Ovary (tissue), 9 donors: ENCODE data around the gene GMNN. TPM values are rescaled to one million over a fixed set of nuclear protein-coding genes. Genes with fewer than 3 reads are reported as not detected.

Experiments
- DNase-seq, 5 donors: peaks; one replicate each; pipeline ENCODE4 v3.0.0-alpha.2; 2019 to 2020
- H3K27ac ChIP-seq, 2 donors: fragments of 200-600 bp; one replicate each; pipeline versions ENCODE4 v1.5.1 to v1.8.0; 2019 to 2022
- H3K27me3 ChIP-seq: fragments of 200-600 bp; one replicate; pipeline ENCODE4 v1.8.0; 2022
- H3K36me3 ChIP-seq: fragments of 200-600 bp; sonication (generic); one replicate; pipeline ENCODE4 v1.5.1; 2019
- H3K4me1 ChIP-seq: one replicate; pipeline ENCODE4 v1.8.1; 2013; ENCODE audit warnings: mild to moderate bottlenecking, moderate library complexity; ENCODE audit not compliant: insufficient read depth
- H3K4me3 ChIP-seq: fragments of 200-600 bp; sonication (generic); one replicate; pipeline ENCODE4 v1.5.1; 2017
- H3K9me3 ChIP-seq, 2 donors: fragments of 200-600 bp in 1 of 2; sonication (generic) in 1 of 2; one replicate each; pipeline versions ENCODE4 v1.5.1 to v1.8.1; 2013 to 2019; ENCODE audit warnings: mild to moderate bottlenecking in 1 of 2, moderate library complexity in 1 of 2
- EP300 ChIP-seq: sonication (generic); formaldehyde crosslinking; IDR thresholded peaks from one replicate; pipeline ENCODE4 v1.6.1; 2017; ENCODE audit warnings: antibody characterized with exemption
- POLR2A ChIP-seq: fragments of 450-650 bp; IDR thresholded peaks from one replicate; pipeline ENCODE4 v1.6.1; 2017; ENCODE audit warnings: antibody characterized with exemption, mild to moderate bottlenecking, moderate library complexity
- WGBS, 3 donors: extraction: QIAGEN DNeasy Blood & Tissue Kit in 1 of 3; methylation state at CpG; one replicate each; pipeline versions ENCODE4 v1.1.5 to v1.1.7; 2013 to 2017; 5-methylcytosine and 5-hydroxymethylcytosine counted together
- intact Hi-C, 4 donors: fragments of 100-400 bp; cut with DNase I; formaldehyde crosslinking; loops; one replicate each; pipeline versions ENCODE4 v1.11.0 to v1.15.1; 2022 to 2023
- polyA plus RNA-seq, 2 donors: library from polyadenylated mRNA; stranded (reverse); fragments of 200-250 nt in 1 of 2; fragments of 350-450 nt in 1 of 2; fragmentation: Illumina TruSeq in 1 of 2; extraction: RNeasy Lipid Tissue Mini Kit (QIAGEN cat#74804) in 1 of 2; gene quantifications; one replicate each; pipeline ENCODE4 v1.2.3, GENCODE V29; 2013 to 2014
- total RNA-seq, 7 donors: library from RNA; depleted of rRNA in 2 of 7; stranded (reverse); fragments of >200 nt in 2 of 7; fragmentation: NEBNext Ultra II Directional in 3 of 7; extraction: Animal tissue kit (Norgen Biotek cat#: 25700) in 3 of 7; gene quantifications; one replicate each; pipeline versions ENCODE4 v1.1.0 to v1.2.4, GENCODE V29; 2016 to 2023
- TF ChIP-seq, protein P1 (sequence below), 3 donors: fragments of 450-650 bp in 2 of 3; fragments of 200-600 bp in 1 of 3; IDR thresholded peaks; one replicate each; pipeline versions ENCODE4 v1.5.1 to v1.8.0; 2016 to 2022; ENCODE audit warnings: antibody characterized with exemption in 3 of 3, mild to moderate bottlenecking in 1 of 3
- donor health status: DM: no; HTN: no; CAD: no; lungs with moderate emphysema.
- donor health status: DM: no; HTN: no; CAD: no.
- donor health status: Bipolar disorder and iron deficiency.
- donor health status: DM: yes; HTN: yes; CAD: no.
- donor health status: DM: no; HTN: no; CAD: no.
- donor health status: DM: yes; HTN: yes; CAD: no.

Gene GMNN
- total and polyA plus RNA-seq, 9 donors: 4.7 to 36.1 (median 9.4) TPM

DNA sequence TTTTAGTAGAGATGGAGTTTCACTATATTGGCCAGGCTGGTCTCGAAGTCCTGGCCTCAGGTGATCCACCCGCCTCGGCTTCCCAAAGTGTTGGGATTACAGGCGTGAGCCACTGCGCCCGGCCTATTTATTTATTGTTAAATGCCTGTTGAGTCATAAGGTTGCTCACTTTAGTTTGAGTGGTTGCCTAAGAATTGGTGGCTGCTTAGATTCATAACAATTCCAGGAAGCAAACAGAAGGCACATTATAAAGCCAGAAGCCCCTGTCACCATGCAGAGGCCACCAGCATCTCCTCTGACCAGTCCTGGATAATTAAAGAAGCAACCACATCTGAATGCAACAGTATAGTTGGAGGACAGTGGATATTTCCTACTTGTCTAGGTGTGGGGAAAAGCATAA is 48.0 kb downstream of the GMNN start:
- 96 to 97% (median 97%) methylated on average over 6 of the region's 6 CpGs for WGBS, 3 donors
- Histone ChIP-seq H3K36me3 (no peaks in the 10 kb centered on the region), H3K4me1 (no peaks in the 10 kb centered on the region), H3K4me3 (no peak overlapping the region), H3K9me3 (no peaks in the 10 kb centered on the region), H3K27ac (no peak overlapping the region), H3K27me3 (no peaks in the 10 kb centered on the region)
- intact Hi-C loops: no loop called here
- DNase-seq: no peak
- TF ChIP-seq POLR2A: no peak
- TF ChIP-seq, protein P1, sequence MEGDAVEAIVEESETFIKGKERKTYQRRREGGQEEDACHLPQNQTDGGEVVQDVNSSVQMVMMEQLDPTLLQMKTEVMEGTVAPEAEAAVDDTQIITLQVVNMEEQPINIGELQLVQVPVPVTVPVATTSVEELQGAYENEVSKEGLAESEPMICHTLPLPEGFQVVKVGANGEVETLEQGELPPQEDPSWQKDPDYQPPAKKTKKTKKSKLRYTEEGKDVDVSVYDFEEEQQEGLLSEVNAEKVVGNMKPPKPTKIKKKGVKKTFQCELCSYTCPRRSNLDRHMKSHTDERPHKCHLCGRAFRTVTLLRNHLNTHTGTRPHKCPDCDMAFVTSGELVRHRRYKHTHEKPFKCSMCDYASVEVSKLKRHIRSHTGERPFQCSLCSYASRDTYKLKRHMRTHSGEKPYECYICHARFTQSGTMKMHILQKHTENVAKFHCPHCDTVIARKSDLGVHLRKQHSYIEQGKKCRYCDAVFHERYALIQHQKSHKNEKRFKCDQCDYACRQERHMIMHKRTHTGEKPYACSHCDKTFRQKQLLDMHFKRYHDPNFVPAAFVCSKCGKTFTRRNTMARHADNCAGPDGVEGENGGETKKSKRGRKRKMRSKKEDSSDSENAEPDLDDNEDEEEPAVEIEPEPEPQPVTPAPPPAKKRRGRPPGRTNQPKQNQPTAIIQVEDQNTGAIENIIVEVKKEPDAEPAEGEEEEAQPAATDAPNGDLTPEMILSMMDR (IDR thresholded peaks at IDR 0.05): no peak
- TF ChIP-seq EP300: no peak

DNA sequence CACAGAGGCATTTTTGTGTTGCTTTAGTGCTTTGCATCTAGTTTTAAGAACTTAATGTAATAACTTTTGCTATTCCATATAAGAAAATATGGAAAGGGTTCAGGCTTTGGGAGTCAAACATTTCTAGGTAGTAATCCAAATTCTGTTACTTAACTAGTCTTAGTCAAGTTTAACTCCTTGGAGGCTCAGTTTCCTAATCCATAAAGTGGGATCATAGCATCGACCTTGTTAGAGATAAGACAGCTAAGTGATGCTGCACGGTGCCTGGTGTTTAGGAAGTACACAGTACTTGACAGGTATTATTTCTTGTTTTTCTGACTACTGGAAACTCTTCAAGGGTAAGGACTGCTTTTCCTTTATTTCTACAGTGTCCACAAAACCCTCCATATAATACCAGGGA is 48.4 kb downstream of the GMNN start:
- no peak for DNase-seq

DNA sequence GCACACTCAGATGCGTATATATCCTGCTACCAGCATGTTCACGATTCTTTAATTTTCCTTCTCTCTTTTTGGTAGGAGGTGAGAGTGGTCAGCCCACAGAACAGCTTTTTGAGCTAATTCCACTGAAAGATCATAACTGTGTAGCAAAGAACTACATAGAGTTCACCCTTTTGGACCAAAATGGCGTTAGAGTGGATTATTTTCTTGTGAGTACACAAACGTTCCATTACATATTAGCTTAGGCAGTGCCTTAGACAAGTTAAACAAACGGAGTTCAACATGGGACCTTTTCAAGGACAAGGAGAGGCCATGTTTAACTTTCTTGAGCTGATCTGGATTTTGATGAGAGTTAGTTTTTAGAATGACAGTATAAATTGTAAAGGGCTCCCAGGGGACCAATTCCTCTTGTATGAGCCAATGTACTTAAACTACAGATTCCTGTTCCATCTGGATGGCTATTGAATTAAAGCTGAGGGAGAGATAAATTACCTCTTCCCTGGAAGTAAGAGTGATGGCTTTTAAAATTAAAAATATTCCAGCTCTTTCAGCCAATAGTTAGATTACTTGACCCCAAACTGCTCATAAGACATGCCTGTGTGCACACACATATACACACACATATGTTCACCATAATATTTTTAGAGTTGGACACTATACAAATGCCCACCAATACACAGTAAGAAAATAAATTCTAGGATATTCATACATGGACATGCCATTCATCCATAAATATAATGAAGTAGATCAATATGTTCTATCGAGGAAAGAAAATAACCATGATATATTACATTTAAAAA is 49.6 kb downstream of the GMNN start:
- Histone ChIP-seq H3K27ac (no peak overlapping the region), H3K4me3 (no peak overlapping the region), H3K9me3 (no peaks in the 10 kb centered on the region), H3K36me3 (no peaks in the 10 kb centered on the region), H3K27me3 (no peaks in the 10 kb centered on the region), H3K4me1 (no peaks in the 10 kb centered on the region)
- intact Hi-C loops: no loop called here
- TF ChIP-seq, protein P1 (IDR thresholded peaks at IDR 0.05): no peak
- TF ChIP-seq EP300: no peak
- no peak for TF ChIP-seq POLR2A
- WGBS, 3 donors: 83 to 88% (median 85%) methylated on average over 6 of the region's 6 CpGs
- no peak for DNase-seq

More for the DNA sequence above, 48.4 kb downstream of the GMNN start:
- WGBS, 3 donors: 82 to 84% (median 83%) methylated on average over 2 of the region's 2 CpGs
- Histone ChIP-seq H3K4me3 (no peak overlapping the region), H3K27me3 (no peaks in the 10 kb centered on the region), H3K27ac (no peak overlapping the region), H3K36me3 (no peaks in the 10 kb centered on the region), H3K4me1 (no peaks in the 10 kb centered on the region), H3K9me3 (no peaks in the 10 kb centered on the region)
- TF ChIP-seq, protein P1 (IDR thresholded peaks at IDR 0.05): no peak
- TF ChIP-seq EP300 (no peak), POLR2A (no peak)
- intact Hi-C loops: no loop called here

DNA sequence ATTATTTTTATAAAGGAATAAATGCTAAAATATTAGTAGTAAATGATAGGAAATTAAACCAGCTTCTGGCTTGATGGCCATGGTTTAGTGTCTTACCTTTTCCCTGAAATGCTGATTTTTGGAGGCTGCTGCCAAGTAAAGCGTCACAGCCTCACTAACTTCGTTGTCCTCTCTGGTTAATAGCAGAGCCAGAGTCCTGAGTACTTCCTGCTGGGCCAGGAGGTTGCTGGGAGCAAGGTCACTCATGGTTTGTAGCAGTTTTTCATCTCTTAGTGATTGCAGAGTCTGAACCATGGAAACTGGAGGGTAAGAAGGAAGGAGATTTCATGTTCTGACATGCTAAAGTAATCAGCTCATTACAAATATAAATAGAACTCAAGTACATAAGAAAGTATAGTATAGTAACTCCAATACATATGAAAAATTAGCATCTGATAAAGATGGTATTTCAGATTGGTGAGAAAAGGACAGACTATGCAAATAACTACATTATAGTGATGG is 50.4 kb downstream of the GMNN start:
- H3K27ac ChIP-seq: no peak overlapping the region
- H3K4me3 ChIP-seq: no peak overlapping the region
- H3K9me3 ChIP-seq: no peaks in the 10 kb centered on the region
- H3K4me1 ChIP-seq: no peaks in the 10 kb centered on the region
- DNase-seq: peak in 1 of 5 donors; percentile 20
- intact Hi-C loops: no loop called here
- TF ChIP-seq EP300: no peak
- H3K36me3 ChIP-seq: no peaks in the 10 kb centered on the region
- no peaks in the 10 kb centered on the region for H3K27me3 ChIP-seq
- 43 to 50% (median 43%) methylated on average over 2 of the region's 2 CpGs for WGBS, 3 donors

DNA sequence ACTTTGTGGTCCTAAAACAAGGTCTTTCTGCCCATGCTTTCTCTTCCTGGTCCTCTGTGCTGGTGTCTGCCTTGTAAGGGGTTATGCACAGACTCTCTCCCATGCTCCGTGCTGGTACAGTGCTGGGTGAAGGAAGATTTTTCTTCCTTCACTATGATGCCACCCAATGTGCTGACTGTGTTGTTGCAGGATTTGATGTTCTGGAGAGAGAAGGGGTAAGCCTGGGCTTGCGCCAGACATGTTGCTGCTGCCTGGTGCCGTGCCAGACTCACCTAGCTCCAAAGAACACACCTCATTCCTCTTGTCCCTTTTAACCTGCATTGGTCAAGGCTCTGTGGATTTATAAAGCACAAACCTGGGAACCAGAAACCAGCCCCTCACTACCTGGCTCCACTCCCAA is 52.4 kb downstream of the GMNN start:
- intact Hi-C loops: no loop called here
- no peak for DNase-seq
- WGBS, 3 donors: 83 to 92% (median 84%) methylated on average over 3 of the region's 3 CpGs
- Histone ChIP-seq H3K4me3 (no peak overlapping the region), H3K4me1 (peaks cover 9% of the 10 kb centered on the region), H3K9me3 (no peaks in the 10 kb centered on the region), H3K27ac (no peak overlapping the region), H3K36me3 (no peaks in the 10 kb centered on the region), H3K27me3 (no peaks in the 10 kb centered on the region)
- no peak for TF ChIP-seq EP300
- TF ChIP-seq, protein P1 (IDR thresholded peaks at IDR 0.05): no peak
- no peak for TF ChIP-seq POLR2A
